RKO (cell line): ENCODE measurements around the gene CELSR1.
"Not testable (repeated sequence)": the region's sequence is repeated elsewhere in the genome, so short reads cannot be mapped to it uniquely, and the experiment has no call there.

Experiments used
- DNase-seq: peaks from one replicate; pipeline ENCODE4 v3.0.0-alpha.2; 2016; ENCODE audit warnings: low spot score

Gene CELSR1

DNA sequence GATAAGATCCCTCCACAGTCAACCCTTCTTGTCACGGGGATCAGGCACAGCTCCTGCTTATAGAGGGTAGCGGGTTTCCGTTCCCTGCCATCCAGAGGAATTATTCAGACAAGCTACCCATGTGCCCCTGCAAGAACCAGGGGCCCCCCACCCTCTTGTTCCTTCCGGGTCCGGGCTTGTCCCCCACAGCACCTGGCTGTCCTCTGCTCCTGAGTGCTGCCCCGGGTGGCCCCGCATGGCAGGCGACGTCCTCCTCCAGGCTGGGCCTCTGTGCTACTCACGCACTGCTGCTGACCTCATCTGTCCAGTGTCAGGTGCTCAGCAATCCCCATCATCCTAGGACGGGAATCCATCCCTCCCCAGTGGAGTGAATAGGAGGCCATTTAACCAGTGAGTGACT is 24.7 kb downstream of the CELSR1 start:
- DNase-seq: no peak

DNA sequence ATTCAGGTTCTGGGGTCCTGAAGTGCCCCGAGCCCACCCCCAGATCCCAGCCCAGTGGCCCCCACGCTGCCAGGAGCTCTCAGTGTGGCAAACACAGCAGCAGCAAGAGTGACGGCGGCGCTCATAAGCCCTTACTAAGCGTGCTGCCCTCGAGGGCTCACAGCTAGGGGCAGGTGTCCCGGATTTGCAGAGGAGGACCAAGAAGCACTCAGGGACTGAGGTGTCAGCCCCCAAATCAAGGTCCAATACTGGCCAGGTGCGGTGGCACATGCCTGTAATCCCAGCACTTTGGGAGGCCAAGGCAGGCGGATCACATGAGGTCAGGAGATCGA is 25.4 kb downstream of the CELSR1 start:
- DNase-seq: no peak

DNA sequence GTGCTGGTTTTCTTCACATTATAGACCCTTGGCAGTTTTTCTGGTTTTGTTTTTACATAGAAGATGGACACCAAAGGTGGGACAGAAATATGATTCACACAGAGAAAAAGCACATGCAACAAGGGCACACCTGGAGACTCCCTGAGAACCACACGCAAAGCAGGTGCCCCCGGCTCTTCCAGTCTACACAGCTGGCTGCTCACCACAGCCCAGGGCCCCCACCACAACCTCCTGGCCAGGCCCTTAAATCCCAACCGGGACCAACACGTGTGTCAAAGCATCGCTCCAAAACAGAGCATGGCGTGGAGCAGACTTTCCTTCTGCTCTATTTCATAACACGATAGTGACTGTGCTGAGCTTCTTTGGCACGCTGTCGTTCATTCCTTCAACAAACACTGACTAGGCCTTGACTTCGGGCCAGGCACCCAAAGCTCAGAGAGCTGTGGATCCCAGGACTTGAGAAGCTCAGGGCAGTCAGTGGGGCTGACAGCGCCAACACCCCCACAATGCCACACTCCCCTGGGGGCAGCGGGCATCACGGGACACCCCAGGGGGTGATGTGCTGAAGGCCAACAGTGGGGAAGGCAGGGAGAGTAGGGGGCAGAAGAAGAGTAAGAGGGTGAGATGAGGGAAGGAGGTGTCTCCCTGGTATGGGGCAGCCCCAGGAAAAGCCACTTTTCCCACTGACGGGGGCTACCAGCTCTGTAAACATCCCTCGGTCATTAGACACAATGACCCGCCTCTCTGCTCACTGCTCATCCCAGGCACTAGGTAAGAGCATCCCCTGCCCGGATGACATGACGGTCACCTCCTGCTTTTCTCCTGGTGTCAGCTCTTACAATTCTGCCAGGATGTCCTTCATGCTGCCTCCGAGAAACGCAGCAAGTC is 26.0 kb downstream of the CELSR1 start:
- no peak for DNase-seq

DNA sequence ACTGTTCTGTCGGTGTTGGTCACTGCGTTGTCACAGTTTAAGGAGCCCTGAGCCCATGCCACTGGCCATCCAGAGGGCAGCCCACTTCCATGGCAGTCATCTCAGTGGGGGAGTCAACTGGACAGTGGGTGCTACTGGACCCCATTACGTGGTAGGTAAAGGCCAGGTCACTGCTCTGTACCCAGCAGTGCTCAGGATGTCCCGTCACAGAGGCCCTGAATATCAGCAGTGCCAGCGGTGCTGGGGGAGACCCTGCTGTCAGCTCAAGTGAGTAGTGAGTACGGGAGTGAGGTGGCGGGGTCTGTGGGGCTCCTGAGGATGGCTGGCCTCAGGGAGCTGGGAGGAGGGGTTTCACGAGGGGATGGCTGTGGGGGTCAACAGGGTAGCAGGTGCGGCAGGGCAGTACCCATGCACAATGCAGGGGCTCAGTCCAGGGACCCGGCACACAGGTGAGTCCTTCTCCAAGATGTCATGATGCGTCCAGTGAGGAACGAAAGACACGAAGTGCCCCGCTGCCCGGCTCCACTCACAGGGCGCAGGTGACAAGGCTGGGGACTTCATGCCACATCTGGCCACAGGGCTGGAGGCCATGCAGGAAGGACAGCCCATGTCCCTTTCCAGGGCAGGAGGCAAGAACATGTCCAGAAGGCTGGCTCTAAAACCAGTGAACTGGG is 27.9 kb downstream of the CELSR1 start:
- no peak for DNase-seq

DNA sequence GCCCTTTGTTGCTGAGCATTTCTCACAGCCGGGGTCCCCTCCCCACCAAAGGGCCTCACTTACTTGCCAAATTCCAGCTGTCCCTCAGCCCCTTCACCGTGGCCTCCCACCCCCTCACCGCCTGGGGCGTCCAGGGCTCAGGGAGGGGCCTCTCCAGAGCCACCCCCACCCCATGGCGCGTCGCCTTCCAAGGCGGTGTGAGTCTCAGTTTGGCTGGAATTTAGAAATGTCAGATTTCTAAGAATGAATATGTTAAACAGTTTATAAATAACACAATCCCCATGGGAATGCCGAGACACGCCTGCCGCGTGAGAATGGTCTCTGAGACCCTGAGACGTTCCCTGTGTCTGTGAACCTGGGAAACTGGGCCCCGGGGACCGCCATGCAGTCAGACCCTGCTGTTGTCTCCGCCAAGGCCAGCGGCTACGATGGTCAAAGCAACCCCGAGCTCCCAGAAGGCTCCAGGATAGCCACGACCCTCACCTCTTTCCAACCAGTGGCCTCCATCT is 28.9 kb downstream of the CELSR1 start:
- DNase-seq: no peak

DNA sequence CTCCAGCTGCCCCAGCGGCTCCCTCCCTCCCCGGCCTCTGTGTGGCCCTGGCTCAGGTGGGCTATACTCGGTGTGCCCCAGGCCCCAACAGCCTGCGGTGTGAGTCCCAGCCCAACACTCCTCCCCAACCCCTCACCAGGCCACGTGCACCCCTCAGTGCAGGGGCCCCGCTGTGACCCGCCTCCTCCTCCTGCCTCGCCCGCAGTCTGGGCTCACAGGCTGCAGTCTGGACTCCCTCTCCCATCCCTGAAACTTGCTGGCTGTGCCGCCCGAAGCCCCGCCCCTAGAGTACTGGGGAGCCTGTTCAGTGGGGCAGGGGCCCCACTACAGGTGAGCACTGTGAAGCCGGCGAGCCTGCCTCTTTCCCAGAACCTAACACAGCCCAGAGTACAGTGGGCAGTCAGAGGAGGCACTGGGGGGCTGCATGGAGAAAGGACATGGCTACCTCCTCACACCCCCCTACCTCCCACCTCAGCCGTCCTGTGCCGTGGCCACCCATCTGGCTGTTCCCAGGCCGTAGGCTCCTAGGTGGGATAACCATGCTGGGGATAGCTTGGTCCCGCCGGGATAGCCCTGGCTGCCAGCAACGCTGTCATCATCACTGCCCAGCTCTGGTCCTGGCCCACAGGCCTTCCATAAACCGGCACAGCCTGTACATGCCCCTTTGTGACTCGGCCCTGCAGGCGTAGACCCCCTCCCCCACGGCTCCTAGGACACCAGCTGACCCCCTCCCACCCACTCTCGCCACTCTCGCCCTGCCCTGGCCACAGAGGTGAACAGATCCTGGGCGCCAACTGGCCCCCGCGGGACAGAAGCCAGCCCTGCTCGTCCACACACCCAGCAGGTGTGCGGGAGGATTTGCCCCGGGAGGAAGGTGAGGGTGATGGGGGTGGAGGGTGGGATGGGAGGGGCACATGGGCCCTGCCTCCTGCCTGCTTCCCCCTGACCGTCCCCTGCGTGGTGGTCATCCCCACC is 29.7 kb downstream of the CELSR1 start:
- DNase-seq: no peak

DNA sequence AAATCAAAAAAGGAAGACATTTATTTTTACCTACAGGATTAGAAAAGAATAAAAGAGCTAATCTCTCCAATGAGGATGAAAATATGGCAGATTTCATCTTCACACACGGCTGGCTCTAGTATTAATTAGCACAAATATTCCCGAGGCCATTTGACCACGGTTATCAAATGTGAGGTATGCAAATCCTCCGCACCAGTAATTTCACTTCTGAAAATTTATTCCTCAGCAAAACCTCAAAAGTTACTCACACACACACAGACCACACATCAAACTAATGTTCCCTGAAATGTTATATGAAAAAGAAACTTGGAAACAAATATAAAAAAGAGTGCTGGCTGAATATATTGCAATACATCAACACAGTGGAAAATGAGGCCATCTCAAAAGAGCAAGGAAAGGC is 32.8 kb downstream of the CELSR1 start:
- DNase-seq: no peak

DNA sequence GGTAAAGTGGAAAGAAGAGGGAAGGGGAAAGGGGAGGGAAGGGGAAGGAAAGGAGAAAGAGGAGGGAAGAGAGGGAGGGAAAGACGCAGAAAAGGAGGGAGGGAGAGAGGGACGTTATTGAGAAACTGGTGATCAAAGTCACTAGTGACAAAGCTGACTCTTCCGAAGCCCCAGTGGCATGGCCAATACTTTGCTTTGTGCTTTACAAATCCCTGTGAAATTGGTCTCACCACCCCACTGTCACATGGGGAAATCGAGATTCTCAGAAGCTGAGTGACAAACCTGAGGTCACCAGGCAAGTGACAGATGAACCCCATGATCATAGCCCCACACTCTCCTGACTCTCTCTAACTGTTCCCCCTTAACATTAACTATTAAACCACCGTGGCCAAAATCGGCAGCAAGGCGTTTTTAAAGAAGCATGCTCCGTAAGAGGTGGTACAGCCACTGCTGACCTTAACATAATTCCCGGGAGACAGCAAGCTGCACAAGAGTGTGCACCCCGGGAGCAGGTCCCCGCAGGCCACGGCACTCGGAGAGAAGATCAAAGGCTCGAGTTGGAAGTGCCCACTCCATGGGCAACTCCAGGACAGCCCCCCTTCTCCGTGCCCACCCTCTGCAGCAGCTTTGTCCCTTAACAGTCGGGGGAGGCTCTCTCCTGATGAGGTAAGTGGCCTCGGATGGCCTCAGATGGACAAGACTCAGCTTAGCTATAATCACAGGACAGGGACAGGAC is 34.8 kb downstream of the CELSR1 start:
- no peak for DNase-seq

DNA sequence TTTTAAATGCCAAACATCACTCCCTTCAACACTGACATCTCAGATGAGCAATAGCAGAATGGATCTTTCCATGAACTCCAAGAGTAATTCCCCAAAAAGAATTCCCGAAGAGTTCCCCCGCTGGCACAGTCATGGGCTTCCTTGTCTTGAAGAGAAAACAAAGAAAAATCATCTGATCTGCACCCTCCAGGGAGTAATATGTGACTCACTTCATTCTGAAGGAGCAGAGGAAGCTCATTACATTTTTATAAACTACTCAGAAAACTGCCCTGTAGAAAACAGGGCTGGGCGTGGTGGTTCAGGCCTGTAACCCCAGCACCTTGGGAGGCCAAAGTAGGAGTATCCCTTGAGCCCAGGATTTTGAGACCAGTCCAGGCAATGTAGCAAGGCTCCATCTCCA is 35.7 kb downstream of the CELSR1 start:
- no peak for DNase-seq

DNA sequence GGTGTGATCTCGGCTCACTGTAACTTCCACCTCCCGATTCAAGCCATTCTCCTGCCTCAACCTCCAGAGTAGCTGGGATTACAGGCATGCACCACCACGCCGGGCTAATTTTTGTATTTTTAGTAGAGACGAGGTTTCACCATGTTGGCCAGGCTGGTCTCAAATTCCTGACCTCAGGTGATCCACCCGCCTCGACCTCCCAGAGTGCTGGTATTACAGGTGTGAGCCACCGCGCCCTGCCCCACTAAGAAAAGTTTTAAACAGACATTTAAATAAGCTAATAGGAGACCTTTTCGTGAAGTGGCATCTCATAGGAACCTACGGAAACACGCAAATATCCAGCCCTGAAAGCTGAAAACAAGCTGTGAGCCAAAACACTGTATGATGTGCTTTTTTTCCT is 36.2 kb downstream of the CELSR1 start:
- DNase-seq: not testable (repeated sequence)

DNA sequence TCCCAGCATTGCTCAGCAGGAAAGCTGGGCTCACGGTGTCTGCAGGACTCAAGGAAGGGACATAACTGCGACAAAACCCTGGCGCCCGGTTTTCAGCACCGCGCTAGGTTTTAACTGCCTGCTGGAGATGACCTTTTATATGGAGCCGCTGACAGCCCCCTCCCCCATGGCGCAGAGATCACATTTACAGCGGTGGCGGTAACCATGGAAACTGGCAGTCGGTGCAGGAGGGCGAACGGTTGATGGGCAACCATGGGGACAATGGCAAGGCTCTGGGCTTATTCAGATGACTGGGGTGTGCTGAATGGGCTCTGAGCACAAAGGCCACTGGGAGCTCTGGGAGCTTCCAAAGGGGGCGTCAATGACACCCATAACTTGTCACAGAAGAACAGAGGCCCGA is 37.2 kb downstream of the CELSR1 start:
- DNase-seq: no peak

DNA sequence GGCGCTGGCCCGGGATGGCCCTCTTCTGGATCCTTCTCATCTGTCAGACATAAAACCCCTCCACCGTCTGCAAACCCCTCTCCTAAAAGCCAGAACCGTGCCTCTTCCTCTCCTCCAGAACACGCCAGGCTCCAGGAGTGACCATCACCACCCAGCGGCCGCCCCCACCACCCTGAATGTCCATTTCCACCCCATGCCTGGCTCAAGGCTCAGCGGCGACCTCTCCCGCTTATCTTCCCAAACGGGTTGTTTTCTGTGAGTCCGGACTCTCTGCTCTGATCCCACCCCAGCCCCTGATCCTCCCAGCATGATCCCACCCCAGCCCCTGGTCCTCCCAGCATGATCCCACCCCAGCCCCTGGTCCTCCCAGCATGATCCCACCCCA is 37.6 kb downstream of the CELSR1 start:
- no peak for DNase-seq

DNA sequence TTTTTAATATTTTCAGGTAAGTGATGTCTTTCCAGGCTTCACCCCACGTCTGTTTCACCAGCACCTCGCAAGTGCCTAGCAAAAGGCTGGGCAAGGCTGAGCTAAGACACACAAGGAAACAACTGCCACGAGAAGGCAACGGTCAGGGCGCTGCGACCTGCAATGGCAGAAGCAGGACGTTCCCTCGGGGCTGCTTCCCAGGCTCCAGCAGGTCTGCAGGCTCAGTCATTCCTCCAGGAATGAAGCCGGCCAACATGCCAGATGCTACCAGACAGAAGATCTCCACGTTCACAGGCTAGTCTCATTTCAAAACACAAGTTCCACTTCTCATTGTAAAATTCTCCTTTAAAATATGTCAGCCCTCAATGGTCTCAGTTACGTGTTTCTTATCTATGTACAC is 45.5 kb downstream of the CELSR1 start:
- DNase-seq: no peak

DNA sequence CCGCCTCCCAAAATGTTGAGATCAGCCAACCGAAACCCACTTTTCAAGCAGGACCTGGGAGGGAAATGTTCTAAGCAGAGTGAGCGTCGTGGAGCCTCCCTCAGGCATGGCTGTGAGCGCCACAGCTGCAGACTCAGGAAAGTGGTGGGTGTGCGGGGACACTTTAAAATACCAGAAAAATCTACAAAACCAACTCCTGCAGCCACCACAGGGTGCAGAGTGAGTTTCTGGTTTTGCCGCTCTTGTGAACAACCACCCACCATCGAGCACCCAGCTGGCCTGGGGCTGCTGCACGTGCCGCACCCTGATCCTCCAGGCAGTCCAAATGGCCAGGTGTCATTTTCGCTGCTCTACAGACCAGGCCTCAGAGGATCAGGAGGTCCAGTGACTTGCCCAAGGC is 46.9 kb downstream of the CELSR1 start:
- DNase-seq: no peak

DNA sequence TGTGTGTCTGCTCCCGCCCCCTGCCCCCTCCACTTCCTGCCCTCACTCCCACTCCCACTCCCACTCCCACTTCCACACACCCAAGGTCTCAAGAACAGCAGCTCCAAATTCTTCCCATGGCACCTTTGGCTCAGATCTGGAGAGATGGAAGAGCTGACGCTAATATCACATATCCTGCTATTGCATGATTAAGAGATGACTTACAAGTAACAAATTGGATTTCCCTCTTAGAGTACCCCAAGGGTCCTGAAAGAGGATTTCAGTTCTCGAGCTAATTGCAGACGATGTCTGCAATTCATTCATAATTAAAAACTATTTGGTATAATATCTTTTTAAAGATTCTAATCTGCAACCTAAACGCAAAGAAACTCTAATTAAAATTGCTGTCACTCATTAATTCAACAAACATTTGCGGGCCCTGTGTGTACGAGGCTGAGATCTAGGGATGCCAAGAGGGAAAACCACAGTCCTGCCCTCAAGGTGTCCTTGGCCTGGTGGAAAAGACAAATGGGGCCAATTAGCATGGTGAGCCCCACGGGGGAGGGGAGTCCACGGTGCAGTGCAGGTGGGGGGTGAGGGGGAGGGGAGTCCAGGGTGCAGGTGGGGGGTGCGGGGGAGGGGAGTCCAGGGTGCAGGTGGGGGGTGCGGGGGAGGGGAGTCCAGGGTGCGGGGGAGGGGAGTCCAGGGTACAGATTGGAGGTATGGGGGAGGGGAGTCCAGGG is 50.3 kb downstream of the CELSR1 start:
- DNase-seq: no peak

DNA sequence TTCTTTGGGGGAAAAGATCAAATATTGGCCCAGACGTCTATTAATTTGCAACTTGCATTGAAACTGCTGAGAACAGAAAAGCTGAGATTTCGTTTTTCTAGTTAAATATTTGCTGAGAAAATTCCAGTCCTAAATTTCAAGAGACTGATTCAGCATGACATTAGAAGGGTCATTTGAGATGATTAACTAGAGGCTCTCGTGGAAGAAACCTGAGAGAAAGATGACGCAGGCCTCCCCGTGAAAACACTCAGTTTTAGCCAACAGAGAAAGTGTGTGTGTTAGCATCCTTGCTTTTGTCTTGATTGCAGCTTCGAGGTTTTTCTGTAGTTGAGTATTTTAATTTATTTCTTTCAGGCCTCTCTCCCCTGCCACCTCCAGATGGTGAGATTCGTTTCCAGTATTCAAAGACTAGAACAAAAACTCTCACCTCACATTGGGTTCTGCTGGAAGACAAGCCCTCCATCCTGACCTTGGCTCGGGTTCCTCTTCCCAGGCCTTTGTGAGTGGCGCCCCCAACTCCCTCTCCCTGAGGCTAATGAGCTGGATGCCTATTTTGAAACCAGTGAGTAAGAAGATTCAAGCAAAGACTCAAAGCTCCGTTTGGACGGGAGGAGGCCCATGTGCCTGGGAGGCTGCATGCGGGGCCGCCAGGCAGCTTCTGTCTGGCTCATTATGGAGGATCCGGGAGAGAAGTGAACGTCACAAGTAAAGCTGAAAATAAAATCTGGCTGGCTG is 52.4 kb downstream of the CELSR1 start:
- DNase-seq: no peak

DNA sequence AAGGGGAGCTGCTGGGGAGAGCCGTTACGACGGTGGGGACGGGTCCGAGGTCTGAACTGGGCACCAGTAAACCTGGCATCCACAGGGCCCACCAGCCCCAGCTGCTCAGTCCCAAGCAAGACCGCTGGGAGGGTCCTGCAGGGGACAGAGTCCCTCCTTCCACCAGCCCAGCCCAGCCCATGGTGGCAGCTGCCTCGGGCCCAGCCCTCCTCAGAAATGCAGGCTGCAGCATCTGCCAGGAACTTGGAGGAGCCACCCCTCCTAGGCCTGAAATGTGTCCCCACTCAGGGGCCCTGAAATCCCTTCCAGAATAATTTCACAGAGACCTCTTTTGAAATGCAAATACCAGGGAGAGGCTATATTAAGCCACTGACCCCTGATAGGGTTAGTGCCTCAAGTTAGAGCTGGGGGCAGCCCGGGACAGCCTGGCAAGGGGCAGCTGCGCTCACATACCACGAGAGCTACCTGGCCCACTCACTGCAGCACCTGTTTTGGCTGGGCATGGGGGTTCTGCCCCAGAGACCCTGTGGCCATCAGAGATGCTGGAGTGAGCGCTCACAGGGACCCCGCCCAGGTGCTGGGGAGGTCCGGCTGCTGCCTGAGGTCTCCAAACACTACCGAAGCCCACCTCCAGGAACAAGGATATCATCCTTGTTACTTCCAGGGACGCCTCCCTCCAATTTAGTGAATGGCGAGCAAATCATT is 53.1 kb downstream of the CELSR1 start:
- no peak for DNase-seq

DNA sequence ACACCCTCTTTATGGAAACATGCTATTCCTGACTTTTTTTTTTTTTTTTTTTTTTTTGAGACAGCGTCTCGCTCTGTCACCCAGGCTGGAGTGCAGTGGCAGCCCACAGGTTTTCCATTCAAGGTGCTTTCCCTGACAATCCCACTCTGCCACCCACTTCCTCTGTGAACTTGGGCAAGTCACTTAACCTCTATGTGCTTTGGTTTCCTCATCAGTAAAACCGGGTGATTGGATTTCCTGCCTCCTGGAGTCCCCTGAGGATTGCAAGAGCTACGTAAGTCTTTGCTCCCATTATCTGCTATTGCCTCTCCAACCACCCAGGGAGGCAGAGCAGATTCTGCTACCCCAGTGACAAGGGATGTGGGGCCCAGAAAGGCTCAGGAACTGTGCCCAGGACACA is 54.1 kb downstream of the CELSR1 start:
- no peak for DNase-seq

DNA sequence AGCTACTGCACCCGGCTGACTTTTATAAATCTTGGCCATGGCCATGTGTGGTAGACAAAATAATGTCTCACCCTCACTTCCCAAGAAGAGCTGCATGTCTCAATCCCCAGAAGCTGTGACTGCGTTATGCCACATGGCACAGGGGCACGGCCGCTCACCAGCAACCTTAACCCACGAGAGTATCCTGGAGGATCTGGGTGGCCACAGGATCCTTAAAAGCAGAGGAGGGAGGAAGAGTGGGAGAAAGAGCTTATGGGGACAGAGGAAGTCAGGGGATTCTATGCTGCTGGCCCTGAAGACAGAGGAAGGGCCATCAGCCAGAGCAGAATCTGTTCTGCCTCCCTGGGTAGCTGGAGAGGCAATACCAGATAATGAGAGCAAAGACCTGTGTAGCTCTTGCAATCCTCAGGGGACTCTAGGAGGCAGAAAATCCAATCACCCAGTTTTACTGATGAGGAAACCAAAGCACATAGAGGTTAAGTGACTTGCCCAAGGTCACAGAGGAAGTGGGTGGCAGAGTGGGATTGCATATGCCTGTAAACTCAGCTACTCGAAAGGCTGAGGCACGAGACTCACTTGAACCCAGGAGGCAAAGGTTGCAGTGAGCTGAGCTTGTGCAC is 55.3 kb downstream of the CELSR1 start:
- no peak for DNase-seq
